GM12878 (cell line): ENCODE measurements around the gene RHEB. TPM values are rescaled to one million over a fixed set of nuclear protein-coding genes. Genes with fewer than 3 reads are reported as not detected.

Experiments used
- ATAC-seq: fragments of 200-7000 bp; cut with Tn5 transposase; 3 replicates; pipeline ENCODE4 v1.9.1; 2020; ENCODE audit warnings: mild to moderate bottlenecking, moderate library complexity
- BruUV-seq: library from RNA; stranded (reverse); fragments of 400-500 nt; replicated peaks from 2 replicates; lab custom pipeline; 2021; lab: Mats Ljungman, UMichigan
- CTCF ChIA-PET: fragments of 300-600 bp; sonication (Branson Sonifier 250); formaldehyde crosslinking; extraction: SDS; loops from one replicate; lab custom pipeline; 2021; ENCODE audit warnings: inconsistent platforms; lab: Yijun Ruan, JAX
- POLR2A ChIA-PET: fragments of 350-600 bp; formaldehyde crosslinking; extraction: SDS; loops from one replicate; lab custom pipeline; 2021; ENCODE audit warnings: inconsistent platforms; lab: Charles Lee
- RAD21 ChIA-PET: fragments of 300-600 bp; sonication (Branson Sonifier 250); formaldehyde crosslinking; loops from one replicate; lab custom pipeline; 2023; ENCODE audit warnings: antibody characterized with exemption; ENCODE audit not compliant: unreplicated experiment; lab: Charles Lee
- SMC1A ChIA-PET: fragments of 300-600 bp; sonication (Branson Sonifier 250); formaldehyde crosslinking; loops from one replicate; lab custom pipeline; 2023; ENCODE audit not compliant: unreplicated experiment, uncharacterized antibody; lab: Charles Lee
- DNase-seq: peaks from one replicate; pipeline ENCODE4 v3.0.0-alpha.2; 2011; ENCODE audit warnings: low read depth, low spot score
- FAIRE-seq: peaks from 3 replicates; lab custom pipeline; 2011; peaks lifted over from hg19 to GRCh38; lab: Jason Lieb, UNC
- H2AFZ ChIP-seq: 2 replicates; pipeline ENCODE4 v1.6.0; 2011; ENCODE audit warnings: low read depth, low read length, control low read depth; ENCODE audit not compliant: control insufficient read depth
- H3K27ac ChIP-seq: 2 replicates; pipeline ENCODE4 v1.5.1; 2011; ENCODE audit warnings: control low read depth; ENCODE audit not compliant: control insufficient read depth, insufficient read depth
- H3K27me3 ChIP-seq, 2 experiments: replicated peaks in 1 of 2; 2 replicates each; pipeline versions ENCODE4 v1.6.0 to v1.6.1; 2011; ENCODE audit warnings: low read length in 1 of 2; ENCODE audit not compliant: control insufficient read depth in 2 of 2, insufficient read depth in 2 of 2
- H3K36me3 ChIP-seq, 2 experiments: 2 replicates each; pipeline ENCODE4 v1.5.1; 2011; ENCODE audit warnings: low read length in 1 of 2; ENCODE audit not compliant: control insufficient read depth in 2 of 2, insufficient read depth in 2 of 2
- H3K4me1 ChIP-seq: 2 replicates; pipeline ENCODE4 v1.6.1; 2011; ENCODE audit warnings: mild to moderate bottlenecking, low read length, moderate library complexity, mixed read lengths; ENCODE audit not compliant: control insufficient read depth, insufficient read depth
- H3K4me2 ChIP-seq: 2 replicates; pipeline ENCODE4 v1.6.0; 2011; ENCODE audit warnings: control low read depth; ENCODE audit not compliant: control insufficient read depth, insufficient read depth
- H3K4me3 ChIP-seq: fragments of 200-600 bp; sonication (generic); 2 replicates; pipeline ENCODE4 v1.5.1; 2016
- H3K79me2 ChIP-seq: 2 replicates; pipeline ENCODE4 v1.6.0; 2011; ENCODE audit warnings: low read length; ENCODE audit not compliant: control insufficient read depth, insufficient read depth
- H3K9ac ChIP-seq: 2 replicates; pipeline ENCODE4 v1.8.0; 2011; ENCODE audit warnings: low read length, control low read depth, mixed read lengths; ENCODE audit not compliant: control insufficient read depth, insufficient read depth
- H3K9me3 ChIP-seq: replicated peaks from 3 replicates; pipeline ENCODE4 v1.5.1; 2011; ENCODE audit warnings: mild to moderate bottlenecking, low read length; ENCODE audit not compliant: control insufficient read depth, insufficient read depth
- H4K20me1 ChIP-seq: 2 replicates; pipeline ENCODE4 v1.6.0; 2011; ENCODE audit not compliant: control insufficient read depth, insufficient read depth
- BMI1 ChIP-seq: fragments of 450-650 bp; IDR thresholded peaks from 2 replicates; pipeline ENCODE4 v1.6.1; 2016; ENCODE audit warnings: mild to moderate bottlenecking, moderate library complexity, borderline replicate concordance
- CBX3 ChIP-seq: fragments of 200-600 bp; sonication (generic); IDR thresholded peaks from 2 replicates; pipeline ENCODE4 v1.6.1; 2016; ENCODE audit warnings: low read depth, borderline replicate concordance
- JUND ChIP-seq: IDR thresholded peaks from 2 replicates; pipeline ENCODE4 v1.6.1; 2012; ENCODE audit warnings: low read depth, mild to moderate bottlenecking, low read length, improper control_type of control experiment, moderate library complexity
- LARP7 ChIP-seq: fragments of 450-650 bp; IDR thresholded peaks from 2 replicates; pipeline ENCODE4 v1.6.1; 2017; ENCODE audit warnings: mild to moderate bottlenecking
- MTA3 ChIP-seq: IDR thresholded peaks from 2 replicates; pipeline ENCODE4 v1.6.1; 2012; ENCODE audit warnings: low read length, inconsistent platforms, borderline replicate concordance
- MXI1 ChIP-seq: fragments of 150-350 bp; IDR thresholded peaks from 2 replicates; pipeline ENCODE4 v1.6.1; 2011; ENCODE audit warnings: low read depth, mild to moderate bottlenecking, inconsistent platforms, low read length, improper control_type of control experiment
- NBN ChIP-seq: fragments of 450-650 bp; IDR thresholded peaks from 2 replicates; pipeline ENCODE4 v1.6.1; 2016
- NFYA ChIP-seq: IDR thresholded peaks from 2 replicates; pipeline ENCODE4 v1.6.1; 2011; ENCODE audit warnings: low read depth, mild to moderate bottlenecking, low read length, improper control_type of control experiment, borderline replicate concordance
- RCOR1 ChIP-seq: conservative IDR thresholded peaks from 2 replicates; pipeline ENCODE4 v1.6.1; 2012; ENCODE audit warnings: low read depth, low read length, improper control_type of control experiment
- RELA ChIP-seq: fragments of 450-650 bp; IDR thresholded peaks from 2 replicates; pipeline ENCODE4 v1.8.0; 2014; ENCODE audit warnings: borderline replicate concordance; ENCODE audit not compliant: partially characterized antibody
- SIN3A ChIP-seq: IDR thresholded peaks from 2 replicates; pipeline ENCODE4 v1.6.1; 2012; ENCODE audit warnings: low read depth, low read length, improper control_type of control experiment
- TARDBP ChIP-seq: IDR thresholded peaks from 2 replicates; pipeline ENCODE4 v1.6.1; 2016; ENCODE audit warnings: borderline replicate concordance
- ZNF217 ChIP-seq: fragments of 450-650 bp; IDR thresholded peaks from 2 replicates; pipeline ENCODE4 v1.6.1; 2017; ENCODE audit warnings: antibody characterized with exemption, mild to moderate bottlenecking
- WGBS: methylation state at CpG from one replicate; pipeline ENCODE4 v1.1.6; 2016; ENCODE audit warnings: low lambda C conversion rate; ENCODE audit not compliant: insufficient replicate concordance, insufficient coverage; ENCODE audit errors: missing lambda C conversion rate; 5-methylcytosine and 5-hydroxymethylcytosine counted together
- in situ Hi-C: fragments of 300-500 bp; cut with MboI; formaldehyde crosslinking; loops from 9 replicates; pipeline ENCODE4 v1.14.3; 2018; ENCODE audit warnings: mixed read lengths
- intact Hi-C: fragments of 100-400 bp; cut with micrococcal nuclease; formaldehyde crosslinking; loops from one replicate; pipeline ENCODE4 v1.14.2; 2022; ENCODE audit not compliant: unreplicated experiment
- polyA plus RNA-seq, 11 experiments: library from polyadenylated mRNA; depleted of rRNA in 4 of 11; unstranded in 6 of 11; stranded (reverse) in 5 of 11; fragments of >200 nt; fragmentation: Nextera tagmentation in 4 of 11; fragmentation: Illumina TruSeq in 1 of 11; extraction: Ambion mirVana in 4 of 11; extraction: Trizol in 1 of 11; gene quantifications; 1 replicate in 1 of 11; 2 replicates in 10 of 11; pipeline versions ENCODE4 v1.2.1 to v1.2.3, GENCODE V29; 2011 to 2016; ENCODE audit warnings: inconsistent platforms in 2 of 11, missing spikeins in 2 of 11, low read depth in 1 of 11
- total RNA-seq, 4 experiments: library from RNA; depleted of rRNA in 3 of 4; stranded (reverse); fragments of >200 nt in 3 of 4; fragmentation: Illumina TruSeq in 1 of 4; extraction: Trizol in 1 of 4; gene quantifications; 2 replicates each; pipeline versions ENCODE4 v1.2.1 to v1.2.3, GENCODE V29; 2013 to 2021
- TF ChIP-seq, protein P1 (sequence below): IDR thresholded peaks from 2 replicates; pipeline ENCODE4 v1.6.1; 2012; ENCODE audit warnings: improper control_type of control experiment, low read depth, low read length; ENCODE audit not compliant: insufficient replicate concordance
- TF ChIP-seq, protein P2 (sequence below): IDR thresholded peaks from 2 replicates; pipeline ENCODE4 v1.6.1; 2011; ENCODE audit warnings: borderline replicate concordance, low read depth, mild to moderate bottlenecking, moderate library complexity, low read length; ENCODE audit not compliant: insufficient read depth, poor library complexity, severe bottlenecking
- TF ChIP-seq, protein P3 (sequence below): IDR thresholded peaks from 2 replicates; pipeline ENCODE4 v1.6.1; 2012; ENCODE audit warnings: low read depth, low read length, improper control_type of control experiment

Gene RHEB
- total and polyA plus RNA-seq, 10 of the 15 experiments (the other 5 are each of a cell fraction or from before 2014, with no cell fraction given) = 6.2 to 67.8 (median 38.0) TPM

DNA sequence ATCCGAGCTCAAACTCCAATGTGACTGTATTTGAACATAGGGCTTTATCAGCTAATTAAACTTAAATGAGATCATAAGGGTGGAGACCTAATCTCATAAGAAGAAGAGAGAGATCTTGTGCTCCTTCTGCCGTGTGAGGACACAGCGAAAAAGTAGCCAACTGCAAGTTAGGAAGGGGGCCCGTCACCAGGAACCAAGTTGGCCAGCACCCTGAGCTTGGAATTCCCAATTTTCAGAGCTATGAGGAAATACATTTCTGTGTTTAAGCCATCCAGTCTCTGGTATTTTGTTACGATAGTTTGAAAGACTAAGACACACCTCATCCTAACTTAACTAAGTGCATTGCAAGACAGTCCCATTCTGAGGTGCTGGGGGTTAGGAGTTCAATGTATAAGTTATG lies 95.8 kb downstream of the RHEB start (continued):
- TF ChIP-seq MXI1 = no peak
- no peak for TF ChIP-seq NFYA
- no peak for TF ChIP-seq MTA3
- no peak for TF ChIP-seq SIN3A
- TF ChIP-seq RCOR1 = no peak

DNA sequence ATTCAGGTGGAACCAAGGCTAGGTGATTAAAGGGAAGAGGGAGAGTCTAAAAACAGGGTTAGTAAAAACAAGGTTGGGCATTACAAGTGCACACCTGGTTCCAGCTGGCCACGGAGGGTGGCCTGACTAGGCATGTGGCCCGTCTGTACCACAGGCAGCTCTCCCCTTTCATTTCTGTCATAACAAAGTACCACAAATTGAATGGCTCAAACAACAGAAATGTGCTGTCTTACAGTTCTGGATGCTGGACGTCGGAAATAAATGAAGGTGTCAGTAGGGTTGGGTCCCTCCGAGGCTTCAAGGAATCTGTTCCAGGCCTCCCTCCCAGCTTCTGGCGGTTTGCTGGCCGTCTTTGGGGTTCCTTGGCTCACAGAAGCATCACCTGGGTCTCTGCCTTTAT lies 96.5 kb downstream of the RHEB start:
- Histone ChIP-seq H3K27me3 (no peaks in the 10 kb centered on the region; a peak in 1 of 4 replicates), H3K79me2 (no peaks in the 10 kb centered on the region), H3K36me3 (no peaks in the 10 kb centered on the region), H3K4me3 (no peak overlapping the region), H3K4me2 (no peak overlapping the region), H2AFZ (no peak overlapping the region), H3K9ac (no peak overlapping the region), H4K20me1 (no peaks in the 10 kb centered on the region), H3K27ac (no peak overlapping the region), H3K9me3 (peaks cover 9% of the 10 kb centered on the region), H3K4me1 (no peaks in the 10 kb centered on the region)
- in situ Hi-C loops (no loop called here), intact Hi-C loops (no loop called here)
- CTCF ChIA-PET = no interaction called here
- no peak for FAIRE-seq
- 57% methylated on average over 7 of the region's 7 CpGs for WGBS
- DNase-seq = no peak
- BruUV-seq = no TSS peak
- RAD21 ChIA-PET = no interaction called here
- no peak for ATAC-seq
- POLR2A ChIA-PET = interaction anchor here (0.6 kb wide), 1 partner anchor 20 kb away, joined by 3 read pairs; no protein-coding TSS in a partner anchor
- SMC1A ChIA-PET = interaction anchor here (1.0 kb wide), 1 partner anchor 109 kb away, joined by 3 read pairs; no protein-coding TSS in a partner anchor
- no peak for TF ChIP-seq NBN
- TF ChIP-seq, protein P1, sequence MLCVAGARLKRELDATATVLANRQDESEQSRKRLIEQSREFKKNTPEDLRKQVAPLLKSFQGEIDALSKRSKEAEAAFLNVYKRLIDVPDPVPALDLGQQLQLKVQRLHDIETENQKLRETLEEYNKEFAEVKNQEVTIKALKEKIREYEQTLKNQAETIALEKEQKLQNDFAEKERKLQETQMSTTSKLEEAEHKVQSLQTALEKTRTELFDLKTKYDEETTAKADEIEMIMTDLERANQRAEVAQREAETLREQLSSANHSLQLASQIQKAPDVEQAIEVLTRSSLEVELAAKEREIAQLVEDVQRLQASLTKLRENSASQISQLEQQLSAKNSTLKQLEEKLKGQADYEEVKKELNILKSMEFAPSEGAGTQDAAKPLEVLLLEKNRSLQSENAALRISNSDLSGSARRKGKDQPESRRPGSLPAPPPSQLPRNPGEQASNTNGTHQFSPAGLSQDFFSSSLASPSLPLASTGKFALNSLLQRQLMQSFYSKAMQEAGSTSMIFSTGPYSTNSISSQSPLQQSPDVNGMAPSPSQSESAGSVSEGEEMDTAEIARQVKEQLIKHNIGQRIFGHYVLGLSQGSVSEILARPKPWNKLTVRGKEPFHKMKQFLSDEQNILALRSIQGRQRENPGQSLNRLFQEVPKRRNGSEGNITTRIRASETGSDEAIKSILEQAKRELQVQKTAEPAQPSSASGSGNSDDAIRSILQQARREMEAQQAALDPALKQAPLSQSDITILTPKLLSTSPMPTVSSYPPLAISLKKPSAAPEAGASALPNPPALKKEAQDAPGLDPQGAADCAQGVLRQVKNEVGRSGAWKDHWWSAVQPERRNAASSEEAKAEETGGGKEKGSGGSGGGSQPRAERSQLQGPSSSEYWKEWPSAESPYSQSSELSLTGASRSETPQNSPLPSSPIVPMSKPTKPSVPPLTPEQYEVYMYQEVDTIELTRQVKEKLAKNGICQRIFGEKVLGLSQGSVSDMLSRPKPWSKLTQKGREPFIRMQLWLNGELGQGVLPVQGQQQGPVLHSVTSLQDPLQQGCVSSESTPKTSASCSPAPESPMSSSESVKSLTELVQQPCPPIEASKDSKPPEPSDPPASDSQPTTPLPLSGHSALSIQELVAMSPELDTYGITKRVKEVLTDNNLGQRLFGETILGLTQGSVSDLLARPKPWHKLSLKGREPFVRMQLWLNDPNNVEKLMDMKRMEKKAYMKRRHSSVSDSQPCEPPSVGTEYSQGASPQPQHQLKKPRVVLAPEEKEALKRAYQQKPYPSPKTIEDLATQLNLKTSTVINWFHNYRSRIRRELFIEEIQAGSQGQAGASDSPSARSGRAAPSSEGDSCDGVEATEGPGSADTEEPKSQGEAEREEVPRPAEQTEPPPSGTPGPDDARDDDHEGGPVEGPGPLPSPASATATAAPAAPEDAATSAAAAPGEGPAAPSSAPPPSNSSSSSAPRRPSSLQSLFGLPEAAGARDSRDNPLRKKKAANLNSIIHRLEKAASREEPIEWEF = no peak
- TF ChIP-seq BMI1 = no peak
- TF ChIP-seq TARDBP = no peak
- no peak for TF ChIP-seq JUND
- no peak for TF ChIP-seq LARP7
- TF ChIP-seq, protein P2, sequence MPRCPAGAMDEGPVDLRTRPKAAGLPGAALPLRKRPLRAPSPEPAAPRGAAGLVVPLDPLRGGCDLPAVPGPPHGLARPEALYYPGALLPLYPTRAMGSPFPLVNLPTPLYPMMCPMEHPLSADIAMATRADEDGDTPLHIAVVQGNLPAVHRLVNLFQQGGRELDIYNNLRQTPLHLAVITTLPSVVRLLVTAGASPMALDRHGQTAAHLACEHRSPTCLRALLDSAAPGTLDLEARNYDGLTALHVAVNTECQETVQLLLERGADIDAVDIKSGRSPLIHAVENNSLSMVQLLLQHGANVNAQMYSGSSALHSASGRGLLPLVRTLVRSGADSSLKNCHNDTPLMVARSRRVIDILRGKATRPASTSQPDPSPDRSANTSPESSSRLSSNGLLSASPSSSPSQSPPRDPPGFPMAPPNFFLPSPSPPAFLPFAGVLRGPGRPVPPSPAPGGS = no peak
- no peak for TF ChIP-seq CBX3
- TF ChIP-seq, protein P3, sequence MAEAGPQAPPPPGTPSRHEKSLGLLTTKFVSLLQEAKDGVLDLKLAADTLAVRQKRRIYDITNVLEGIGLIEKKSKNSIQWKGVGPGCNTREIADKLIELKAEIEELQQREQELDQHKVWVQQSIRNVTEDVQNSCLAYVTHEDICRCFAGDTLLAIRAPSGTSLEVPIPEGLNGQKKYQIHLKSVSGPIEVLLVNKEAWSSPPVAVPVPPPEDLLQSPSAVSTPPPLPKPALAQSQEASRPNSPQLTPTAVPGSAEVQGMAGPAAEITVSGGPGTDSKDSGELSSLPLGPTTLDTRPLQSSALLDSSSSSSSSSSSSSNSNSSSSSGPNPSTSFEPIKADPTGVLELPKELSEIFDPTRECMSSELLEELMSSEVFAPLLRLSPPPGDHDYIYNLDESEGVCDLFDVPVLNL = no peak
- TF ChIP-seq RELA = no peak
- TF ChIP-seq ZNF217 = no peak
